Measurements from ENCODE around the gene RIPK1. TPM values are rescaled to one million over a fixed set of nuclear protein-coding genes. Genes with fewer than 3 reads are reported as not detected.

Gene RIPK1
- polyA plus RNA-seq, 2 of the 4 experiments (the other 2 are of a cell fraction): 10.6 to 14.3 TPM

- TF ChIP-seq EHF (CRISPR knock-in tag; IDR thresholded peaks at IDR 0.05) (no peak), BHLHE40 (IDR thresholded peaks at IDR 0.05; ENCODE audit: low read depth, low read length) (no peak), BCL3 (IDR thresholded peaks at IDR 0.05) (no peak)
Measured at GRCh38 chr6:3037638-3038365, 30.5 kb upstream of the RIPK1 start (continued).

GRCh38 chr6:3039384-3039783, 28.9 kb upstream of the RIPK1 start:
- WGBS (ENCODE audit: missing lambda C conversion rate): 59% methylated on average over 3 of the region's 3 CpGs
- Histone ChIP-seq H3K4me1 (no peaks in the 10 kb centered on the region), H3K4me2 (no peak overlapping the region), H3K27ac (no peak overlapping the region), H3K4me3 (no peak overlapping the region), H3K9me3 (no peaks in the 10 kb centered on the region; the same call in 2 of the 3 replicates)
- ChIA-PET POLR2A (no interaction called here), CTCF (interaction anchor here (1.4 kb wide), 1 partner anchor 16 kb away, joined by 3 read pairs; no protein-coding TSS in a partner anchor)
- DNase-seq (ENCODE audit: low read depth in 1 of 2, low spot score in 1 of 2) (no peak), ATAC-seq (no peak), FAIRE-seq (no peak)
- TF ChIP-seq FOSL2 (IDR thresholded peaks at IDR 0.05) (no peak), FOSL2 (CRISPR knock-in tag; IDR thresholded peaks at IDR 0.05) (no peak), TP53 (CRISPR knock-in tag; IDR thresholded peaks at IDR 0.05) (no peak), NFE2L2 (conservative IDR thresholded peaks at IDR 0.05; ENCODE audit: low read length) (no peak), RFX5 (IDR thresholded peaks at IDR 0.05) (no peak), CBX8 (IDR thresholded peaks at IDR 0.05) (no peak), FOSB (CRISPR knock-in tag; IDR thresholded peaks at IDR 0.05) (no peak), ZSCAN20 (CRISPR knock-in tag; IDR thresholded peaks at IDR 0.05) (no peak), RCOR1 (IDR thresholded peaks at IDR 0.05; ENCODE audit: low read depth, low read length) (no peak), ELK1 (IDR thresholded peaks at IDR 0.05; ENCODE audit: low read depth, low read length) (no peak), BCL3 (IDR thresholded peaks at IDR 0.05) (no peak), EHMT2 (IDR thresholded peaks at IDR 0.05; ENCODE audit: low read depth) (no peak), RARB (CRISPR knock-in tag; IDR thresholded peaks at IDR 0.05) (no peak), FOXS1 (CRISPR knock-in tag; IDR thresholded peaks at IDR 0.05) (no peak)

GRCh38 chr6:3041147-3041546, 27.1 kb upstream of the RIPK1 start:
- Histone ChIP-seq H3K9me3 (no peaks in the 10 kb centered on the region), H3K4me1 (no peaks in the 10 kb centered on the region), H3K4me2 (no peak overlapping the region), H3K4me3 (no peak overlapping the region), H3K27ac (no peak overlapping the region)
- DNase-seq (ENCODE audit: low read depth in 1 of 2, low spot score in 1 of 2) (no peak), FAIRE-seq (no peak), ATAC-seq (no peak)
- TF ChIP-seq GATA3 (IDR thresholded peaks at IDR 0.05; ENCODE audit: borderline replicate concordance): no peak
- WGBS (ENCODE audit: missing lambda C conversion rate): 80% methylated on average over 3 of the region's 3 CpGs
- POLR2A ChIA-PET: no interaction called here
- CTCF ChIA-PET: no interaction called here

GRCh38 chr6:3041606-3042005, 26.7 kb upstream of the RIPK1 start:
- no peaks in the 10 kb centered on the region for H3K4me1 ChIP-seq
- no peak overlapping the region for H3K4me3 ChIP-seq
- 65% methylated on average over 2 of the region's 2 CpGs for WGBS (ENCODE audit: missing lambda C conversion rate)
- no peak for ATAC-seq
- H3K4me2 ChIP-seq: no peak overlapping the region
- no peak for FAIRE-seq
- no peak for DNase-seq (ENCODE audit: low read depth in 1 of 2, low spot score in 1 of 2)
- POLR2A ChIA-PET: no interaction called here
- CTCF ChIA-PET: no interaction called here
- H3K9me3 ChIP-seq: no peaks in the 10 kb centered on the region
- no peak overlapping the region for H3K27ac ChIP-seq
- no peak for TF ChIP-seq CBX2 (IDR thresholded peaks at IDR 0.05; ENCODE audit: borderline replicate concordance, low read depth)
- TF ChIP-seq RAD21 (conservative IDR thresholded peaks at IDR 0.05 in 1 of 2, IDR thresholded peaks at IDR 0.05 in 1 of 2): no peak
- no peak for TF ChIP-seq E2F6 (IDR thresholded peaks at IDR 0.05; ENCODE audit: borderline replicate concordance, low read depth)
- no peak for TF ChIP-seq BCL3 (IDR thresholded peaks at IDR 0.05)
- no peak for TF ChIP-seq NFE2L2 (conservative IDR thresholded peaks at IDR 0.05; ENCODE audit: low read length)
- no peak for TF ChIP-seq HOXB5 (CRISPR knock-in tag; IDR thresholded peaks at IDR 0.05)
- no peak for TF ChIP-seq ZSCAN20 (CRISPR knock-in tag; IDR thresholded peaks at IDR 0.05)
- no peak for TF ChIP-seq POLR2AphosphoS2 (conservative IDR thresholded peaks at IDR 0.05; ENCODE audit: low read length)
- TF ChIP-seq TP53 (CRISPR knock-in tag; IDR thresholded peaks at IDR 0.05): no peak
- TF ChIP-seq SREBF2 (IDR thresholded peaks at IDR 0.05): no peak
- no peak for TF ChIP-seq CEBPB (IDR thresholded peaks at IDR 0.05)
- no peak for TF ChIP-seq JUN (IDR thresholded peaks at IDR 0.05)
